Cerebellar cortex (tissue), 1 donor: Measurements from ENCODE around the gene RNF220.
"Not testable (repeated sequence)": the region's sequence is repeated elsewhere in the genome, so short reads cannot be mapped to it uniquely, and the experiment has no call there.

Experiments
- DNase-seq: peaks from one replicate; pipeline ENCODE4 v3.0.0-alpha.2; 2015; ENCODE audit warnings: low spot score

RNF220 gene

DNA sequence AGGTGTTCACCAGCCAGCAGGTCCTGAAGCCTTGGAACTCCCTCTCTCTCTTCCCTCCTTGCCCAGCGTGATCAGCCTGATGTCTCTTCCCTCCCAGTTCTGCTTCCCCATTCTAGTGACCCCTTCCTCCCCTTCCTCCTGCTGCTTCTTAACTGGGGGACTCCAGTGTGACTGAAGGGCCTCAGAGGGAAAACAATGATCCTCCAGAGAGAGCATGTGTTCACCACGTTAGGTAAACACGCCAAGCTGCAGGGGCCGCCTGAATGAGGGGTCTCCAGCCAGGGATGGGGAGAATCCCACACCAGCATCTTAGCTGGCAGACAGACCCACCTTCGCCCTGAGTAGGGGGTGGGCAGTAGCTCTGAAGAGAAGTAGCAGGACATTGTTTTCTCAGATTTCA lies 144.5 kb downstream of the RNF220 start:
- no peak for DNase-seq

DNA sequence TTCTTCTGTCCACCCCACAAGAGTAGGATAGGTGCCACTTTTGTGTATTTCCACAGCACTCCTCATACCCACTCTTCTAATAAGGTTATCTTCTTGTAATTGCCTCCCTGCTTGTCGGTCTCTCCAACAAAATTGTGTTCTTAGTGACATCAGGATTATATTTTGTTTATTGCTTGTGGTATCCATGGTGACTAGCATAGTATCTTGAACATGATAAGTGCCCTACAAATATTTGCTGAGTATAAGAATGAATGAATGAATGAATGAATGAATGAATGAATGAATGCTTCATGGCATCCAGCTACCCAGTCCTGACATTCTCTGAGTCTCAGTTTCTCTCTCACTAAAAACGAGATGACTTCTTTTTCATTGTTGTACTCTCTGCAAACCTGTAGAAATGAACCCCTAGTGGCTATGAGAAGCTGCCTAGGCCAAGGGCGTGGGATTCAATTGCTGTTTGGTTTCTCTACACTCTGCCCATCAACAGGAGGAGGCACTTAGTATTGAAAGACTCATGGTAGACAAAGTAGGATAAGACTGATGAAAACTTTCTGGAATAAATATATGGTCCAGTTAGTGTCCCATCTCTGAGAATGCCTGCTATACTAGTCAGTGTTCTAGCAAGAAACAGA lies 148.2 kb downstream of the RNF220 start:
- DNase-seq, result no peak

DNA sequence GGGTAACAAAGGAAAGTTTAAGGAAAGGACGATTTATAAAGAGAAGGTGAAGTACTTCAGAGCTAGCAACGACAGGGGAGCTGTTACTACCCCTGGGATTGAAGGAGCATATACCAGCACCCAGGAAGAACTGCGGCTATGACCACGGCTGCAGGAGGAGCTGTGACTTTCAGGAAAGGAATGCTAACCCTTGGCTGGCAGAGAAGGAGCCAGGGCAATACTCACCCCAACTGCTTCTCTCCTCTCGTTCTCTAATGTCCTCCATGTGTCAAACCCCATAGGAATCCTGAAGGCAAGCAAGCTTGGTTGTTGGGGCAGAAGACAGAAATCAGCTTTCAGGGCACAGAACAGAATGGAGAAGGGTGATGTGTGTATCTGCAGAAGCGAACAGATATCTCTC lies 148.7 kb downstream of the RNF220 start:
- DNase-seq, result no peak

DNA sequence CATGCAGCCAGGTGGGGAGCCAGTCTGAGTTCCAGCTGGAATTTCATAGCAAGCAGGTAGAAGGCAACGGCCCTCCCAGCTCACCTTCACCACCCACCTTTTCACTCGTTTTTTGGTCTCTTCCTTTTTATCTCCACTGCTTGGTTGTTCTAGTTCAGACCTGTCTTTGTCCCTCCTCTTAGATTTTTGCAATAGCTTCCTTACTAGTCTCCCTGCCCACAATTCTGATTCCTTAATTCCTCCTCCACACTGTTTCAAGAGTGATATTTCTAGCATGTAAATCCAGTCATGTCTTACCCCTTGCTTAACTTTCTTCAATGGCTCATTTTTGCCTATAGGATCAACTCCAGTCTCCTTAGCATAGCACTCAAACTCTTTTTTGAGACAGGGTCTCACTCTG lies 149.7 kb downstream of the RNF220 start:
- no peak for DNase-seq

DNA sequence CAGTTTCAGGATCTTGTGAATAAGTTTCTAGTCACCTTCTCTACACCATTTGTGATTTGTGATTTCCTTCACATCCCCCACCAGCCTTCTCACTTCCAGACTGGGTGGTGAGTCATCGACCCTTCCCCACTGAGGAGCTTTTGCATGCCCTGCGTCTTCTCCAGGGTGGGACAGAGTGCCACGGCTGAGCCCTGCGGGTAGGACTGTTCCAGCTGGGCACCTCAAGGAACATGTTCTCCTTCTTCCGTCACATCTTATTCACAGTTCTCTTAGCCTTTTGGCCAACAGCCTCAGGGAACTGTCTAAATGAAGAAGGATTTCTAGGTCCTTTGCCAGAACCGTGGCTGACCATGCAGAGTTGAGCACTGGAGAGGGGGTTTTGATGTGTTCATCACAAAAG lies 152.7 kb downstream of the RNF220 start:
- no peak for DNase-seq

DNA sequence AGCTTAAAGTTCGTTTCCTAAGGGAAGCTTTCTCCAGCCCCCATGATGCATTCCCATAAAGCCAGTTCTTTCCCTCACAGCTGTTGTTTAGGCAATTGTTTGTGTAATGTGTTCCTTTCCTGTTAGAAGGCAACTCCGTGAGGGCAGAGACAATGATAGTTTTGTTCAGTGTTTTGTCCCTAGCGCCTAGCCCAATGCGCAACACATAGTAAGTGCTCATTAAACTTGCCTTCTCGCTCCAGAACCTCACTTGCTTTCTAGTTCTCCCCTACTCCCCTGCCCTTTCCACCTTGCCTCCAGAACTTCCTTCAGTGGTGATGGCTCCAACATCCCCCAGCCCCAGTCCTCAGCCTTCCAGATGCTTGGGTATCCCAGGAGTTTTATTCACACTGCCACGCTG lies 153.8 kb downstream of the RNF220 start:
- DNase-seq, result no peak

DNA sequence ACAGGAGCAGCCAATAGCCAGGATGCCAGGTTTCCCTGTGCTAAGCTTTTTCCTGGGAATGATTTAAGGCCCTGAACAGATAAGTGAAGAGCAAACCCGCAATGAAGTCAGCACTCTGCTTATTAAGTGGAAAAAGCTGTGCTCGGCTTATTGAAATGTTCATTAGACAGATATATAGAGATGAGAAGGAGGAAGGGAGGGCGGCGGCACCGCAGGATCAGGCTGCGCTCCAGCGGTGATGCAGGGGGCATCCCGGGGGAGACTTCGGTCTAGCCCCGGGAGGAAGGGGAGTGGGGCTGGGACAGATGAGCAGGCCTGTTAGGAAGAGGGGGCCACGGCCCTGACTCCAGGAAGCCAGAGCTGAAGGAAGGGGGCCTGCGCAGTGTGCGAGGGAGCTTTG lies 154.3 kb downstream of the RNF220 start:
- no peak for DNase-seq

DNA sequence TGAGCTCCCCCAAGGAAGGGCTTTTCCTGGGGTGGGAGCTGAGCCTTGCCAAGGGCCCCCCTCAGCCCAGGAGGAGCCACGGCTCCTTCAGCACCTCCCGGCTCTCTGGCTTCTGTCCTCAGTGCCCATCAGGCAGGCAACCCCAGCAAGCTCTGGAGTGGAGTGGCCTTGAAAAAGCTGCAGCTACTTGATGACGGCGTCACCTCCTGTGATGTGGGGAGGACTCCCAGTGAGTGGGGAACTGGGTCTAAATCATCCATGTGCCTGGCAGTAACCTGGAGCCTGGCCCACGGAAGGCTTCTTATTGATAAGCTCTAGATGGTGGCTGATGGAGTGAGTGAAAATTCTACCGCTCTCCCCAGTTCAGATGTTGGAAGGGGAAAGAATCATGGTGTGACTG lies 154.9 kb downstream of the RNF220 start:
- no peak for DNase-seq

DNA sequence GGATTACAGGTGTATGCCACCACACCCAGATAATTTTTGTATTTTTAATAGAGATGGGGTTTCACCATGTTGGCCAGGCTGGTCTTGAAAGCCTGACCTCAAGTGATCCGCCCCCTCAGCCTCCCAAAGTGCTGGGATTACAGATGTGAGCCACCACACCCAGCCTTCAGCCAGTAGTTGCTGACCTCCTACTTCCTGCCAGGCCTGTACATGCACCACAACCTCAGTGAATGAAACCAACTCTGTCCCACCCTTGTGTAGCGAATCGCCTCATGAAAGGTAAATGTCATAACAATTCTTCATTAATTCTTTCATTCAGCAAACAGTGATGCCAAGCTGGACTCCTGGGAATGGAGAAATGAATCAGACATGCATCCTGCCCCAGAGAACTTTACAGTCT lies 155.6 kb downstream of the RNF220 start:
- not testable (repeated sequence) for DNase-seq

DNA sequence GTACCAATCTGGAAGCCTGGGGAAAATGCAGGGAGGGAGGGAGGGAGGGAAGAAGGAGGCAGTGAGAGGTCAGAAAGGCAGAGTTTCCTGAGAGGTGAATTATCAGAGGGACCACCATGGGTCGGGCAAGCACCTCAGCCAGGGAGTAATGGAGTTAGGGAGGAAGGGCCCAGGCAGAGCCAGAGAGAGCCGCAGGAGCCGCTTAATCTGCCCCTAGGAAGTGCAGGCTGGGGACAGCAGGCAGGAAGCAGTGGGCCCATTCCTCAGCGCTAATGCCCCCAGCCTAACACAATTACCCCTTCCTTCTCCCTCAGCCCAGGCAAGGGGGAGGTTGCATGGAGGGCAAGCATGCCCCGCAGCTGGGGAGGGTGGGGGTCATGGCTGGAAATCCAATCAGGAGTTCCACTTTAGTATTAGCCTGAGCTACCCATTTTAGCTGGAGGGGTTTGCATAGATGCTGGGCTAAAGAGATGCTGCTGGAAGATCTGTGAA lies 160.2 kb downstream of the RNF220 start:
- DNase-seq, result no peak

DNA sequence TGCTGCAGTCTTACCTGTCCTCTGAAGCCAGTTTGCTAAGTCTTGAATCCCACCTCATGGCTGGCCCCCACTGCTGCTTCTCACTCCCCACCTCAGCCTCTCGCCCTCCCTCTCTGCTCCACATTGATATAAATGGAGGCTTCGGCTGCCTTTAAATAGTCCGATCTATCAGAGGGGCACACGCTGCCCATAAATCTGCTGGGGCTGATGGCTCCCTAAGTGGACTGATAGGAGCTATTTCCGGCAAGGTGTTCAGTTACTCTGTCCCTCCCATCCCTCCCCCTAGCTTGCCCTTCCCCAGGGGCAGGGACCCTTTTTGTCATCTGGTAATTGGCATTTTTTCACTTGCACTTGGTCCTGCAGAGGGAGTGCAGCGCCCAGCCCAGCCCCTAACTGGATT lies 160.8 kb downstream of the RNF220 start:
- no peak for DNase-seq

DNA sequence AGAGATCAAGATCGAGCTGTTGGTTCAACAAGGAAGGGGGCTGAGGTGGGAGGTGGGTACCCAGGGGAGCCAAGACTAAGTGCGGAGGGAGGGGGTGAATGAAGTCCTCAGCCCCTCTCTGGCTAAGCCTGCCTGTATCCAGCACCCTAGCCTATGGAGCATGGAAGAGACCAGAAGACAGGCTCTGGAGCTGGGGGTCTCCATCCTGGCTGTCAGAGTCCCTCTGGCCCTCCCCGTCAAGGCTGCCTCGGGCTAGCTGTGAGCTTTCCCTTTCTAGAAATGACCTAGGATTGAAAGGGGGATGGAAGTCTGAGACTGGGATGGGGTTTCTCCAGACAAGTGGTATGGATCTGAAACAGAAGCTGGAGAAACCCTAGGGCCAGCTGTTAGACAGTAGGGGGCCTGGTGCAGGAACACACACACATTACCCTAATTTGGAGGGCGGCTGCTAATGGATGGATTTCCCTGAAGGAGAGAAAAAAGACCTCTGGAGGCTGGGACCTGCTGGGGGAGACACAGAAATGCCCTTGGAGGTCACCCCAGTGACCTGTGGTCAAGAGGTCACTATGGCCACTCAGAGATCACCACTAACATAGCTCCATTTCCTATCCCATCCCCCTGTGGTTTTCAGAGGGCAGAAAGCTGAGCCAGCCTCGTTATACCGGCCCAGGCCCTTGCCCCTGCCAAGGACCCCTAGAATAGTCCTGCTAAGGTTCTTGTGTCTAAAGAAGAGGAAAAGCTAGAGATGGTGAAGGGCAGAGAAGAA lies 161.4 kb downstream of the RNF220 start:
- DNase-seq, result no peak

DNA sequence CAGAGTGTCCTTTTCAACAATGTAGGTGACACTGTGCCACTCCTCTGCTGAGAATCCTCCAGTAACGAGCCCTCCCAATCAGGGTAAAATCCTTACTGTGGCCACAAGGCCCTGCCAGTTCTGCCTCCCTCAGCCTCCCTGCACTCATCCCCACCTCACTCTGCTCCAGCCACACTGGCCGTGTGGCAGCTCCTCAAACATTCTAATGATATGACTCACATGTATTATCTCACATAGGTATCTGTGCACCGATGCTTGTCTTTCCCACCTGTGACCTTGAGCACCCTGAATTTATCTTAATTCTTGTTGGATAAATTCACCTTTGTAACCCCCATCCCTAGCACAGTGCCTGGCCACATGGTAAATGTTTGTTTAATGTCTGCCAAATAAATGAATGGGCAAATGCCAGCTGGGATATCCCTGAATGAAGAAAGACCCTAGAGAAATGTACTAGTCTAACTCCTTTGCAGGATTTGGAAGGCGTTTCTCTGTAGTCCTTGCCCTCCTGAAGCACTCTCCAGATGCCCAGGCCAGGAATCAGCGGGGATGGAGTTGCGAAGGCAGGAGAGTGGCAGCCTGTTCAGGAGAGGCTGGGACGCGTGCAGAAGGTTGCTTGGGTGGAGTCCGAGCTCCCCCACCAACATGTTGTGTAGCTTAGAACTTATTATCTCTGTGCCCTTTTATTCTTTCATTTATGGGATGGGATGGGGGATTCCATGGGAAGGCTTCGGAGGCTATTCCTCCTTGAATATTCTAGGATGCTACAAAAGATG lies 163.3 kb downstream of the RNF220 start:
- DNase-seq, result no peak

DNA sequence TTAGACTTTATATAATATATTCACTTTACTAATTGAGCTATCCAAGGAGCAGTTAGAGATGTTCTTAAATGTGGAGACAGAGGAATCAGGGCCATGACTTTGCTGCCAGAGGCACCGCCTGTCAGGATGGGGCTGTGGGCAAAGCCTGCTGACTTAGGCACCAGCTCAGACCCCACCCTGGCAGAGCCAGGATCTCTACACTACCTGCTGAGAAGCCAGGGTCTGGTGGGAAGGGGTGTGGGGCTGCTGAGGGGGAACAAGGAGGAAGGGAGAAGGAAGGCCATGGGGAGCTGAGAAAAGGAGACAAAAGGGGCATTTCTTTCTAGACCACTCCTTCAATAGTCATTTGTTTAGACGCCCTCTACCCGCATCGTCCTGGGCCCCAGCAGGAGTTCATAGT lies 164.4 kb downstream of the RNF220 start:
- DNase-seq, result no peak

DNA sequence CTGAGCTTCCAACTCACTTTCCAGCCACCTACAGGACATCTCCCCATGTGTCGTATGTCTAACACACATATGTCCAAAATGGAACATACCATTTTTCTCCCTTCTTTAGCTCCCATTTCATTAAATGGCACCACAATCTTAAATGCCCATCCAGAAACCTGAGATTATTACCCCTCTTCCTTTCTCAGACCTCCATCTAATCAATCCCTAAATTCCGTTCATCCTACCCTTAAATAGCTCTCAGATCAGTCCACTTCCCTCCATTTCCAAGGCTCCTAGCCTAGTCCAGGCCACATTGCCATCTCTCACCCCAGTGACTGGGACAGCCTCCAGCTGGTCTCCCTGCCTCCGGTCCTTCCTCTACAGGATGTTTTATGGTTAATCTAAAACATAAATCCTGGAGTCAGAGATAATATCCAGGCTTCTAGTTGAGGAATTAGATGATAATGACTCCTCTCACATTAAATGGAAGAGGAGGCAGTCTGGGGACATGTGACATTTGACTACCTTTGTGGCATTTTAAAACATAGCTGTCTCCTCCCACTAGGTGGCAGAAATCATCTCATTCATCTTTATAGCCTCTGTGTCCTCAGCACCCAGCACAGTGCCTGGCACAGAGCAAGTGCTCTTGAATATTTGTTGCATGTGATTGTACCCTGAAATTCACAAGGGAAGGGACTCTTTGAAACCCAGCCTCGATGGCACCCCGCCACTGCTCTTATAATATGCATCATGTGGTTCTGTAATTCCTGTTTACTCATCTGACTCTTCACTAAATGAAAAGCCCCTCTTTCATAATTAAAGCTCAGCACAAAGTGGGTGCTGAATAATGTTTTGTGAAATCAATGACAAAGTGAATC lies 166.9 kb downstream of the RNF220 start:
- DNase-seq, result peak; percentile 21

DNA sequence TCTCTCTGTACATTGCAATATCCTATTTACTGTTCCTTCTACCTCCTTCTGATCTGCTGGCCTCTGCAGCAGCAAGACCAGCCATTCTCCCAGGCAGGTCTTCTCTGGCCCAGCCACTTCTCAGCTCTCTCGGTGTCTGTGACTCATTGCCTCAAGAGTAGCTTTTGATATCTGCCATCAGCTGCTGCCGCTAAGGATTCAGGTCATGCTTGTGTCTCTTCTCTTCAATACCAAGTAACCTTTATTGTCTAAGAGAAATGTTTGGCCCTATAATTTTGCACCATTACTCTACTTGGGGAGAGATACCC lies 167.5 kb downstream of the RNF220 start:
- no peak for DNase-seq

DNA sequence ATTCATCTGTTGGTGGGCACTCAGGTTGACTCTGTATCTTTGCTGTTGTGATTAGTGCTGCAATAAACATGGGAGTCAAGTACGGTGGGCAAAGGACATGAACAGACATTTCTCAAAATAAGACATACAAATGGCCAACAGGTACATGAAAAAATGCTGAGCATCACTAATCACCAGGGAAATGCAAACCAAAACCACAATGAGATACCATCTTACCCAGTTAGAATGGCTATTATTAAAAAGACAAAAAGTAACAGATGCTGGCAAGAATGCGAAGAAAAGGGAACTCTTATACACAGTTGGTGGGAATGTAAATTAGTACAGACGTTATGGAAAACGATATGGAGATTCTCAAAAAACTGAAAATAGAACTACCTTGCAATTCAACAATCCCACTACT lies 170.3 kb downstream of the RNF220 start:
- DNase-seq, result no peak

DNA sequence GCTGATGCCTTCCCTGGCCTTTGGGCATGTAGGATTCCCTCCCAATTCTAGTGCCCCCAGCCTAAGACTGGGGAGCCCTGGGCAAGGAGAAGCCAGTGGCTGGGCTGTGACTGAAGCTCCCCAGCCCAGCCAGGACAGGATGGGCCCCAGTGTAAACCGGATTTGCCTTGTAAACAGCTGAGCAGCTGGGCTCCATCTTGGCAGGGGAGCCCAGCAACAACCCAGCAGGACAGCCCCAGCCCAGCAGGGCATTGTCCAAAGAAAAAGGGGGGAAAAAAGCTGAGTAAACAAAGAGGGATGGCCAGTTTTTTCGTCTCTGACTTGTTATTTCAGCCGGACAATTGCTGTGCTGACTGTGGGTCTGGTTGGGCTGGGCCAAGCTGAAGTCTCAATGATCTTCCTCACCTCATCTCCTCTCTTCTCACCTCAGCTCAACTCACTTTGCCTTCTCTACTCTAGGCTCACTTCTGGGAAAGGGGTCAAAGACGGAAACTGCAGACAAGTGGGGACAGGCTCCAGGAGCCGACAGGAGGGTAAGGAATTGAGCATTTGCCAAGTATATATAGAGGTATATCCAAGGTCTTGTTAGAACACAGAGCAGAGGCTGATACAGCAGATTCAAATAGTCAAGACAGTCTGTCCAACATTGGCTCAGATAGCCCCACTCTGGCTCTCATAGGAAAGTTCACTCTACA lies 171.5 kb downstream of the RNF220 start:
- DNase-seq, result no peak

DNA sequence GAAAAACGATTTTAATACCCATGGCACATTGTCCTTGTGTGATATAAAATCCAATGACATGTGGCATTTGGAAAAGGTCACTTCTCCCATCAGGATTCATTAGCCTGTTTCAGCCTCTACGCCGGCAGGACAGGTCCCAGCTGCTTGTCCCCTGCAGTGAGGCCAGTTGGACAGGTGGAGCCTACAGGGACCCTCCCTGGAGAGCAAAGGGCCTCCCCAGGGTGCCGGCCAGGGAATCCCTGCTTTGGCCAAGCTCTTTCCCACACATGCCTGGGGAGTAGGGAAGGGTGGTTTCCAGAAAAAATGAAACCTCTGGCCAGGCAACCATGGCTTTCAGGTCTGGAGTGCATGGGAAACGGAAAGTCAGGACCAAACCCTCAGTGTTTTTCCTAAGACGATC lies 176.2 kb downstream of the RNF220 start:
- DNase-seq, result no peak

DNA sequence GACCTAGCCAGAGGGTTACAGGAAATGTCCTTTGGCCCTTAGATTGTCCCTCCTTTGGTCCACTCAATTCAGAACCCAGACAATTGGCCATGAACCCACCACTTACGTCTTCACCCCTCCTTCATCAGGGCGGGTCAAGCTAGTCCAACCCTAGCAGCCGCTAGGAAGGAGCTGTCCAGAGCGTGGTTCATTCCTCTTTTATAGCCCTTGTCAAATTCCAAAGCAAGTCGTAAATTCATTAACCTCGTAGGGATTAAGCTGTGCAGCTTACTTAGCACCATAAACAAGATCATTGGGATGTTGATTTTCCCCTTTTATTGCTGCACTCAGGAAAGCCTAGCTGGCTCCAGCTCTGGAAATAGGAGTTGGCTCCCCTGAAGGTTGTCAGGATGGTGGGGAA lies 179.1 kb downstream of the RNF220 start:
- DNase-seq, result no peak

DNA sequence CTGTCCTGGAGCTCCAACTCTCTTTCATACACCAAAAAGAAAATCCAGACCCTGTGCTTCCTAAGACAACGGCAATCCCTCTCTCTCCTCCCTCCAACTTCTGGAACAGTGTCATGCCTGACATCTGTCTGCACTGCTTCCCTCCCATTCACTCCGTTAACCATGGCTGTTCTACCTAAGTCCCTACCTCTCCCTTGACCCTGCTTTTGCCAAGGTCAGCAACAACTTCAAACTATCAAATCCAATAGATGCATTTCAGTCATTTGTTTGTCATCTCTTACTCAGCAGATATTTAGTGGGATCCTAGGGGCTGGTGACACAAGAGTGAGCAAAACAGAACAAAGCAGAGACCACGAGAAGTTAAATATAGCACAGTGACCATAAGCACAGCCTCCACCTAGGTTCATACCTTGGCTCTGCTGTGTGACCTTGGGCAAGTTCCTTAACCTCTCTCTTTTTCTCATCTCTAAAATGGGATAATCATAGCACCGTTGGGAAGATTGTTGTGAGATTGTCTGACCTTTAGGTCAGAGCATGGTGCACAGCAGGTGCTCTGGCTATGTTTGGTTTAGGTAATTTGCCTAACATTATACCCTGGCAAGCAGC lies 180.4 kb downstream of the RNF220 start:
- no peak for DNase-seq
